A673 (cell line): ENCODE results near the gene RHOD. TPM values are rescaled to one million over a fixed set of nuclear protein-coding genes. Genes with fewer than 3 reads are reported as not detected.

Source experiments
- BruUV-seq: library from RNA; stranded (reverse); fragments of 400-500 nt; replicated peaks from 2 replicates; lab custom pipeline; 2021; lab: Mats Ljungman, UMichigan
- CTCF ChIA-PET: fragments of 300-600 bp; sonication (Branson Sonifier 250); formaldehyde crosslinking; loops from one replicate; lab custom pipeline; 2022; ENCODE audit warnings: antibody characterized with exemption; lab: Charles Lee
- POLR2A ChIA-PET: fragments of 300-600 bp; sonication (Branson Sonifier 250); formaldehyde crosslinking; loops from one replicate; lab custom pipeline; 2022; ENCODE audit warnings: antibody characterized with exemption; ENCODE audit not compliant: low non-redundant PET; lab: Charles Lee
- DNase-seq: peaks from one replicate; pipeline ENCODE4 v3.0.0-alpha.2; 2015; ENCODE audit warnings: low spot score
- H3K27ac ChIP-seq: fragments of 200-600 bp; sonication (generic); 2 replicates; pipeline ENCODE4 v1.5.1; 2016; ENCODE audit warnings: mixed run types, low read depth, mild to moderate bottlenecking, mixed read lengths, antibody characterized with exemption, low read length; ENCODE audit not compliant: poor library complexity, severe bottlenecking
- H3K27me3 ChIP-seq: fragments of 200-600 bp; sonication (generic); replicated peaks from 2 replicates; pipeline ENCODE4 v1.6.1; 2017; ENCODE audit warnings: mixed run types, low read depth, mild to moderate bottlenecking, mixed read lengths, antibody characterized with exemption, low read length; ENCODE audit not compliant: insufficient read depth, poor library complexity
- H3K36me3 ChIP-seq: fragments of 200-600 bp; sonication (generic); 2 replicates; pipeline ENCODE4 v1.6.1; 2016; ENCODE audit warnings: mixed run types, mild to moderate bottlenecking, mixed read lengths, antibody characterized with exemption, low read length; ENCODE audit not compliant: insufficient read depth, poor library complexity, severe bottlenecking
- H3K4me1 ChIP-seq: fragments of 200-600 bp; sonication (generic); 2 replicates; pipeline ENCODE4 v1.6.1; 2017; ENCODE audit warnings: mixed run types, mild to moderate bottlenecking, mixed read lengths, antibody characterized with exemption, low read length; ENCODE audit not compliant: insufficient read depth, poor library complexity, severe bottlenecking
- H3K4me3 ChIP-seq: fragments of 200-600 bp; sonication (generic); 2 replicates; pipeline ENCODE4 v1.5.1; 2016; ENCODE audit warnings: low read depth, mixed run types, mild to moderate bottlenecking, mixed read lengths, low read length; ENCODE audit not compliant: poor library complexity, severe bottlenecking
- H3K9me3 ChIP-seq: fragments of 200-600 bp; sonication (generic); 2 replicates; pipeline ENCODE4 v1.6.1; 2016; ENCODE audit warnings: mixed run types, low read depth, mild to moderate bottlenecking, mixed read lengths, antibody characterized with exemption, low read length; ENCODE audit not compliant: poor library complexity, severe bottlenecking
- EZH2 ChIP-seq: fragments of 200-600 bp; sonication (generic); IDR thresholded peaks from 2 replicates; pipeline ENCODE4 v1.6.1; 2017; ENCODE audit warnings: borderline replicate concordance, low read depth, mild to moderate bottlenecking, mixed read lengths, antibody characterized with exemption, low read length; ENCODE audit not compliant: poor library complexity, severe bottlenecking
- intact Hi-C: fragments of 100-400 bp; cut with micrococcal nuclease; formaldehyde crosslinking; loops from one replicate; pipeline ENCODE4 v1.10.0; 2022; ENCODE audit not compliant: unreplicated experiment
- total RNA-seq: library from RNA; stranded (reverse); gene quantifications from 2 replicates; pipeline ENCODE4 v1.2.3, GENCODE V29; 2021
- TF ChIP-seq, protein P1 (sequence below): fragments of 300-800, 200-600 bp; sonication (generic); conservative IDR thresholded peaks from 2 replicates; pipeline ENCODE4 v1.5.1; 2017; ENCODE audit warnings: low read depth, mild to moderate bottlenecking, antibody characterized with exemption, low read length, moderate library complexity, mixed read lengths

RHOD gene
- total RNA-seq, 1 experiment from 2014 or later: 0.88 TPM

DNA sequence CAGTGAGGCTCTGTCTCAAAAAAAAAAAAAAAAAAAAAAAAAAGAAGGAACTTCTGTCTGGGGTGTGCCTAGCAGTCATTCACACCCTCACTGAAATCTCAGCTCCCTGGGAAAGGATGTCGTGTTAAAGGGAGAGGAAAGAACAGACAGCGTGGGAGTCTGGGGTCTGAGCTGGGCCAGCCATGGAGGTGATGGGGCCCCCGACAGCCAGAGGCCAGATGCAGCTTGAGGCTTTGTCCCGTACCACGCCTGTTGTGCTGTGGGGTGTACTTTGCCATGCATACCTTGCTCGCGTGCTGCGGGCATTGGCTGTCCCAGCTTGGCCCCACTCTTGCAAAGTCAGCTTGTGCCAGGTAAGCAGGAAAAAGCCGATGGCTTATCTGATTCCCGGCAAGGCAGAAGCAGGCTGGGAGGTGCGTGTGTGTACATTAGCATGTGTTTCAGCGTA lies 29.1 kb upstream of the RHOD start:
- H3K27ac ChIP-seq: no peak overlapping the region
- no peak for TF ChIP-seq EZH2
- TF ChIP-seq, protein P1, sequence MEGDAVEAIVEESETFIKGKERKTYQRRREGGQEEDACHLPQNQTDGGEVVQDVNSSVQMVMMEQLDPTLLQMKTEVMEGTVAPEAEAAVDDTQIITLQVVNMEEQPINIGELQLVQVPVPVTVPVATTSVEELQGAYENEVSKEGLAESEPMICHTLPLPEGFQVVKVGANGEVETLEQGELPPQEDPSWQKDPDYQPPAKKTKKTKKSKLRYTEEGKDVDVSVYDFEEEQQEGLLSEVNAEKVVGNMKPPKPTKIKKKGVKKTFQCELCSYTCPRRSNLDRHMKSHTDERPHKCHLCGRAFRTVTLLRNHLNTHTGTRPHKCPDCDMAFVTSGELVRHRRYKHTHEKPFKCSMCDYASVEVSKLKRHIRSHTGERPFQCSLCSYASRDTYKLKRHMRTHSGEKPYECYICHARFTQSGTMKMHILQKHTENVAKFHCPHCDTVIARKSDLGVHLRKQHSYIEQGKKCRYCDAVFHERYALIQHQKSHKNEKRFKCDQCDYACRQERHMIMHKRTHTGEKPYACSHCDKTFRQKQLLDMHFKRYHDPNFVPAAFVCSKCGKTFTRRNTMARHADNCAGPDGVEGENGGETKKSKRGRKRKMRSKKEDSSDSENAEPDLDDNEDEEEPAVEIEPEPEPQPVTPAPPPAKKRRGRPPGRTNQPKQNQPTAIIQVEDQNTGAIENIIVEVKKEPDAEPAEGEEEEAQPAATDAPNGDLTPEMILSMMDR: no peak
- H3K27me3 ChIP-seq: no peaks in the 10 kb centered on the region
- DNase-seq: no peak
- H3K9me3 ChIP-seq: no peaks in the 10 kb centered on the region
- H3K4me3 ChIP-seq: no peak overlapping the region
- H3K36me3 ChIP-seq: no peaks in the 10 kb centered on the region
- intact Hi-C loops: no loop called here
- H3K4me1 ChIP-seq: peaks cover 14% of the 10 kb centered on the region
- BruUV-seq: no TSS peak
- ChIA-PET CTCF (no interaction called here), POLR2A (no interaction called here)

DNA sequence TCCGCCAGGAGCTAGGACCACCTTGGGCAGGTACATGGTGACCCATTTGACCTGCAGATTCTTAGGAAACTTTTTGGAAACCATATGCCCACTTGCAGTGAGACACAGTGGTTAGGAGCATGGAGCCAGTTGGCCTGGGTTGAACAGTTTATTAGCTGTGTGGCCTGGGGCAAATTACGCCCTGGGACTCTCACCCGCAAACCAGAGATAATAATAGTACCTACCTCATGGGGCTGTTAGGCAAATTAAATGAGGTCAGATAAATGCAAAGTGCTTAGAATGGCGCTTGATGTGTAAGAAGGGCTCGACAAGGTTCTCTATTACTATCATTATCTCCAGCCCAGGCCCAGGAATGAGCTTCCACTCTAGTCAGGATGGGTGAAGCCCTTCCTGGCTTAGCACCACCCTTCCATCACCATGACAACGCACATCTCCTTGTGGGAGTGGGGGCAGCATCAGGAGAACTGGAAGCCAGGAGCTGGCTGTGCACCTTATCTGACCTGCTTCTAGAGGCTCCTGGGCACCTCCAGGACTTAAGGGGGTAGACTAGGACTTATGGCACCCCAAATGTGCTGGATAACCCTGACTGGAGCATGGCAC lies 28.6 kb upstream of the RHOD start:
- intact Hi-C loops: no loop called here
- H3K9me3 ChIP-seq: no peaks in the 10 kb centered on the region
- H3K27me3 ChIP-seq: no peaks in the 10 kb centered on the region
- BruUV-seq: no TSS peak
- H3K4me3 ChIP-seq: no peak overlapping the region
- H3K27ac ChIP-seq: no peak overlapping the region
- CTCF ChIA-PET: no interaction called here
- TF ChIP-seq EZH2: no peak
- TF ChIP-seq, protein P1: no peak
- H3K4me1 ChIP-seq: peaks cover 9% of the 10 kb centered on the region
- no peaks in the 10 kb centered on the region for H3K36me3 ChIP-seq
- DNase-seq: no peak
- POLR2A ChIA-PET: no interaction called here

DNA sequence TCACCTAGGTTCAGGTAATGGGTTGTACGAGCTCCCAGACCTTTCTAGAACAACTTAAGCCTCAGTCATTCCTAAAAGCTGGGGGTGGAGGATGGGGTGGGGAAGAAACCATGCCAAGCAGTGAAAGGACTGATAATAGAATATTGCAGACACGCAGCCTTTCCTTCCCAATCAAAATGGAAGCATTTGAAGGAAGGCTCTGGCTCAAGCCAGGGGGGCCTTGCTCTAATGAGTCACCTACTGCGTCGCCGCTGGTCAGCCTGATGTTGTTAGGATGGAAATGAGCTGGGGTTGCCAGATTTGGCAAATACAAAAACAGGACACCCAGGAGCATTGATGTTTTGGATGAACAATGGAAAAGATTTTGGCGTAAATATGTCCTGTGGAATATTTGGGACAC lies 27.5 kb upstream of the RHOD start:
- no peaks in the 10 kb centered on the region for H3K36me3 ChIP-seq
- no TSS peak for BruUV-seq
- ChIA-PET POLR2A (no interaction called here), CTCF (interaction anchor here (0.6 kb wide), 1 partner anchor 360 kb away, joined by 4 read pairs; no protein-coding TSS in a partner anchor)
- H3K27me3 ChIP-seq: no peaks in the 10 kb centered on the region
- no peak for TF ChIP-seq EZH2
- TF ChIP-seq, protein P1: no peak
- H3K9me3 ChIP-seq: no peaks in the 10 kb centered on the region
- DNase-seq: no peak
- intact Hi-C loops: no loop called here
- no peak overlapping the region for H3K4me3 ChIP-seq
- peaks cover 12% of the 10 kb centered on the region for H3K4me1 ChIP-seq
- H3K27ac ChIP-seq: no peak overlapping the region
